Chondrocyte (in vitro differentiated cells): Measurements from ENCODE around the gene NTPCR. TPM values are rescaled to one million over a fixed set of nuclear protein-coding genes. Genes with fewer than 3 reads are reported as not detected.
"Not testable (repeated sequence)": the region's sequence is repeated elsewhere in the genome, so short reads cannot be mapped to it uniquely, and the experiment has no call there.

Source experiments
- DNase-seq: peaks from one replicate; pipeline ENCODE4 v3.0.0; 2021; ENCODE audit warnings: mixed read lengths, low spot score
- H3K27ac Mint-ChIP-seq: one replicate; pipeline ENCODE4 v1.8.0; 2021; ENCODE audit warnings: mild to moderate bottlenecking, moderate library complexity, mixed read lengths; ENCODE audit not compliant: unreplicated experiment
- H3K27me3 Mint-ChIP-seq: 2 replicates; pipeline ENCODE4 v1.8.0; 2021; ENCODE audit warnings: low read depth, mixed read lengths
- H3K36me3 Mint-ChIP-seq: 2 replicates; pipeline ENCODE4 v1.8.0; 2021; ENCODE audit warnings: low read depth, mixed read lengths
- H3K4me1 Mint-ChIP-seq: 2 replicates; pipeline ENCODE4 v1.8.0; 2021; ENCODE audit warnings: low read depth, mild to moderate bottlenecking, mixed read lengths
- H3K4me3 Mint-ChIP-seq: one replicate; pipeline ENCODE4 v1.8.0; 2021; ENCODE audit warnings: mild to moderate bottlenecking, moderate library complexity, mixed read lengths; ENCODE audit not compliant: unreplicated experiment
- H3K9me3 Mint-ChIP-seq: 2 replicates; pipeline ENCODE4 v1.8.0; 2021; ENCODE audit warnings: low read depth, mixed read lengths
- total RNA-seq: library from RNA; stranded (reverse); gene quantifications from 3 replicates; pipeline ENCODE4 v1.2.1, GENCODE V29; 2021
- TF ChIP-seq, protein P1 (sequence below): fragments of 200-600 bp; sonication (generic); IDR thresholded peaks from 2 replicates; pipeline ENCODE4 v1.5.0; 2021; ENCODE audit warnings: antibody characterized with exemption, mild to moderate bottlenecking, moderate library complexity

The NTPCR gene
- total RNA-seq, 1 donor from 2014 or later: 24.8 TPM

DNA sequence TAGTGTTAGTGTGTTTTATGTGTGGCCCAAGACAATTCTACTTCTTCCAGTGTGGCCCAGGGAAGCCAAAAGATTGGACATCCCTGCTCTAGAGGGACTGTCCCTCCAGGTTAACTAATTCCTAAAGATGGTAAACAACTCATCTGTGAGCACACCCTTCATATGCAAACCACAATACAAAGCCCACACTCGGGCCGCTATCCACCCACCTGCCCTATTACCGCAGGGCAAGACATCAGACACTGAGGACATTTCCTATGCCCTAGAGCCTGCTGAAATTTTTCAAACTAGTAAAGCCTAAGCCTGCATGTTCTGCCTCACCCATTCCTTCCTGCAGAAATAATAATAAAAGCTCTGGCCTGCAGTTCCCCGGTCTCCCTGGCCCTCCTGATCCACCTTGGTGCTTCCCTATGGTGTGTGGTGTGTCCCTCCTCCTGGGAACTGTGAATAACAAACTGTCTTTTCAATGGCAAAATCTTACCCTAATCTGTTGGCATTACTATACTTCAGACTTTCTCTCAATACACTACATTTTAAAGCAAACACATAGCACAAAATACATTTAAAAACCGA is 39.3 kb upstream of the NTPCR start:
- no peak overlapping the region for H3K4me3 Mint-ChIP-seq
- no peak overlapping the region for H3K27ac Mint-ChIP-seq
- no peak for DNase-seq
- no peaks in the 10 kb centered on the region for H3K9me3 Mint-ChIP-seq
- TF ChIP-seq, protein P1, sequence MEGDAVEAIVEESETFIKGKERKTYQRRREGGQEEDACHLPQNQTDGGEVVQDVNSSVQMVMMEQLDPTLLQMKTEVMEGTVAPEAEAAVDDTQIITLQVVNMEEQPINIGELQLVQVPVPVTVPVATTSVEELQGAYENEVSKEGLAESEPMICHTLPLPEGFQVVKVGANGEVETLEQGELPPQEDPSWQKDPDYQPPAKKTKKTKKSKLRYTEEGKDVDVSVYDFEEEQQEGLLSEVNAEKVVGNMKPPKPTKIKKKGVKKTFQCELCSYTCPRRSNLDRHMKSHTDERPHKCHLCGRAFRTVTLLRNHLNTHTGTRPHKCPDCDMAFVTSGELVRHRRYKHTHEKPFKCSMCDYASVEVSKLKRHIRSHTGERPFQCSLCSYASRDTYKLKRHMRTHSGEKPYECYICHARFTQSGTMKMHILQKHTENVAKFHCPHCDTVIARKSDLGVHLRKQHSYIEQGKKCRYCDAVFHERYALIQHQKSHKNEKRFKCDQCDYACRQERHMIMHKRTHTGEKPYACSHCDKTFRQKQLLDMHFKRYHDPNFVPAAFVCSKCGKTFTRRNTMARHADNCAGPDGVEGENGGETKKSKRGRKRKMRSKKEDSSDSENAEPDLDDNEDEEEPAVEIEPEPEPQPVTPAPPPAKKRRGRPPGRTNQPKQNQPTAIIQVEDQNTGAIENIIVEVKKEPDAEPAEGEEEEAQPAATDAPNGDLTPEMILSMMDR: no peak
- no peaks in the 10 kb centered on the region for H3K4me1 Mint-ChIP-seq
- H3K36me3 Mint-ChIP-seq: no peaks in the 10 kb centered on the region
- H3K27me3 Mint-ChIP-seq: peaks cover 10% of the 10 kb centered on the region

DNA sequence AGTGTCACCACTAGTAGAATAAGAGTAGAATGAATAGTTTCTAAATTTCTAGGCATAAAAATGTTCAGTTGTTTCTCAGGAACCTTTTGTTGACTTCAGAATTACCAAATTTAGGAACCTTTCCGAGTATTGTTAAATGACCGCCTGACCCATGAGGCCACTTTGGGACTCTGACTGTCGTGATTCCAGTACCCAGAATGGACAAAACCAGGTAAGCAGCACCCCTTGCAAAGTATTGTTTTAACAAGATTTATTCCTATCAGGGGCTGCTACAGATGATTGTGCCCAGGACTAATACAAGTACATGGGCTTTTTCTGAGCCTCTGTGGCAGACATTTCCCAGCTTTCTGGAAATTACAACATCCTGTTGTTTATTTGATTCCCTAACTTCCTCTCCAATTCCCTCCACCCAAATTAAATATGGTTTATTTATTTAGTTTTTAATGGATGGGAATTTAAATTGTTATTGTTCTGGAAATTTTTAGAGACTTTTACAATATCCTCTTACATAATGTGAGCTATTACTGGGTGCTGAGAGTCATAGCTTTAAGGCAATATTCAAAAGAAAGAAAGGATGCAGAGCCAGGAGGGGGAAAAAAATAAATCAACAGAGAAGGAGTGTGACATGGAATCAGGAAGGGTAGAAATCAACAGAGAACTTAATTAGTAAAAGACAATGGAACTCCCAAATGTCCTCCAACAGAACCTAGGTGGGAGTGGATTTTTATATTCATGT is 37.4 kb upstream of the NTPCR start:
- TF ChIP-seq, protein P1: no peak
- Mint-ChIP-seq H3K27me3 (peaks cover 12% of the 10 kb centered on the region), H3K4me1 (no peaks in the 10 kb centered on the region), H3K9me3 (no peaks in the 10 kb centered on the region), H3K36me3 (peaks cover 3% of the 10 kb centered on the region), H3K4me3 (no peak overlapping the region), H3K27ac (no peak overlapping the region)
- no peak for DNase-seq

DNA sequence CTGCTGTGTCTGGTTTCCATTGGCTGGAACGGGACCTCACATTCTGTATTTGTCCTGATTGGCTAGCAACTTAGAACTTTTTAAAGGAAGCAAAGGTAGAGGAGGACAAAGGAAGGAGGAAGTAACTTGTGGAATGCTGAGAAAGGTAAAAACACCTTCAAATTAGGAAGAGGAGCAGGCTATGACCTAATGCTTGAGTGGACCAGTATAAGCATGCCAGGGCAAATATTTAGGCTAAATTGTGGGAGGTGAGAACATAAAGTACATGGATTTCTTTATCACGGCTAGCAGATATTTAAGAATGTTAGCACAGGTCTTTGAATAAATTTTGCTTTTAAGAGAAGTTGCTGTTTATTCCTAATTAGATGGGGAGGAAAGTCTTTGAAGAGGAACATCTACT is 36.1 kb upstream of the NTPCR start:
- H3K4me1 Mint-ChIP-seq: not testable (repeated sequence)

DNA sequence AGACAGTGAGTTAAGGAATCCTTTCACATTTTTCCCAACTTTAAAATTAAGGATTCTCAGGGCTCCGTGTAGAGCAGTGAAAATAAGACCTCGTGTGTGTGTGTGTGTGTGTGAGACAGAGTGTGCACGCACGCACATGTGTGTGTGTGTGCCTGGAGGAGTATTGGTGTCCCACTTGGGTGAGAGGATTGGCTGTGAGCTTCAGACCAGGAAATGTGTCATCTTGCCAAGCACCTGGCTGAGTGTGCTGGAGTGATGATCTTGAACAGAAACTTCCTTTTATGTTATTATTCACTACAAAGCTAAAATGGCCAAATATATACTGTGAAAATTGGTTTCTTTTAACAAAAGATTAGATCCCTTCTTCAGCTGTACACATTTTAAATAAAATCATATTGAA is 35.2 kb upstream of the NTPCR start:
- H3K36me3 Mint-ChIP-seq: peaks cover 3% of the 10 kb centered on the region
- H3K27ac Mint-ChIP-seq: no peak overlapping the region
- peaks cover 12% of the 10 kb centered on the region for H3K27me3 Mint-ChIP-seq
- H3K4me1 Mint-ChIP-seq: no peaks in the 10 kb centered on the region
- H3K4me3 Mint-ChIP-seq: no peak overlapping the region
- no peak for DNase-seq
- TF ChIP-seq, protein P1: no peak
- H3K9me3 Mint-ChIP-seq: no peaks in the 10 kb centered on the region

More for the DNA sequence above, 36.1 kb upstream of the NTPCR start:
- not testable (repeated sequence) for H3K4me3 Mint-ChIP-seq, H3K36me3 Mint-ChIP-seq, H3K9me3 Mint-ChIP-seq, DNase-seq, H3K27ac Mint-ChIP-seq
- H3K27me3 Mint-ChIP-seq: peaks cover 12% of the 10 kb centered on the region

DNA sequence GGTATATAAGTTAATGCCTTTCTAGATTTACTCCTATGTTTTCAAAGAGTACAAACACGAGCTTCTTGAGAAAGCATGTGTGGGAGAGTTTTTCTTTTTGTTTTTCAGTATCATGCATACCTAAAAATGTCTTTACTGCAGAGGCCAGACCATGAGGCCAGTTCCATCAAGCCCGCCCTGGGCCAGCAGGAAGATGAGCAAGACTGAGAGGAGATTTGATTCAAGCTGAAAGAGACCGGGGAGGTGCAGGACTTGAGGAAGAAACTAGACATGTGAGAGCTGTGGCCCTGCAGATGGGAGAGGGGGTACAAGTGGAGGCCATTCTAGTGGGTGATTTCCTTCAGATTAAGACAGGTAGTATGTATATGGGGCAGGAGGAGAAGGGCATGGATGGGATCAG is 33.4 kb upstream of the NTPCR start:
- TF ChIP-seq, protein P1: no peak
- H3K4me1 Mint-ChIP-seq: peaks cover 12% of the 10 kb centered on the region
- H3K9me3 Mint-ChIP-seq: no peaks in the 10 kb centered on the region
- peaks cover 3% of the 10 kb centered on the region for H3K36me3 Mint-ChIP-seq
- no peak overlapping the region for H3K4me3 Mint-ChIP-seq
- peaks cover 10% of the 10 kb centered on the region for H3K27me3 Mint-ChIP-seq
- no peak overlapping the region for H3K27ac Mint-ChIP-seq
- DNase-seq: no peak

DNA sequence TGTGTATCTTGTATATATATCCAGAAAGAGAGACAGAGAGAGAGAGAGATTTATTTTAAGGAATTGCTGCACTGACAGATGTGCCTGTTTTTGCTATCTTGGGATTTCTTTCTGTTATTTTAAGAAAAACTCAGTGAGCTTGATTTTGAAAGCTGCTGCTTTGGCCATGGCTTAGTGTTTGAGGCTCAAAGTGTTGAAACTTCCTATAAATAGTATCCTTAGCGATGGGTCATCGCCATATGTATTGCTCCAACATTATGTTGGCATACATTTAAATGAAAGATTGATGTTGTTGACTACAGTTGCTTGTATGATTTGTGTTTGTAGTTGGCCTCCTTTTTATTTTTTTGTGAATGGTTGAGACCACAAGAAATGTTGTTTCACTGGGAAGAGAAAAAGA is 29.0 kb upstream of the NTPCR start:
- no peaks in the 10 kb centered on the region for H3K9me3 Mint-ChIP-seq
- DNase-seq: no peak
- peaks cover 23% of the 10 kb centered on the region for H3K4me1 Mint-ChIP-seq
- H3K36me3 Mint-ChIP-seq: peaks cover 3% of the 10 kb centered on the region
- peak overlapping the region; percentile 28 for H3K27ac Mint-ChIP-seq
- H3K27me3 Mint-ChIP-seq: peaks cover 2% of the 10 kb centered on the region
- TF ChIP-seq, protein P1: no peak
- H3K4me3 Mint-ChIP-seq: no peak overlapping the region
